ENCODE measurements around the gene RNLS.

RNLS gene

DNA sequence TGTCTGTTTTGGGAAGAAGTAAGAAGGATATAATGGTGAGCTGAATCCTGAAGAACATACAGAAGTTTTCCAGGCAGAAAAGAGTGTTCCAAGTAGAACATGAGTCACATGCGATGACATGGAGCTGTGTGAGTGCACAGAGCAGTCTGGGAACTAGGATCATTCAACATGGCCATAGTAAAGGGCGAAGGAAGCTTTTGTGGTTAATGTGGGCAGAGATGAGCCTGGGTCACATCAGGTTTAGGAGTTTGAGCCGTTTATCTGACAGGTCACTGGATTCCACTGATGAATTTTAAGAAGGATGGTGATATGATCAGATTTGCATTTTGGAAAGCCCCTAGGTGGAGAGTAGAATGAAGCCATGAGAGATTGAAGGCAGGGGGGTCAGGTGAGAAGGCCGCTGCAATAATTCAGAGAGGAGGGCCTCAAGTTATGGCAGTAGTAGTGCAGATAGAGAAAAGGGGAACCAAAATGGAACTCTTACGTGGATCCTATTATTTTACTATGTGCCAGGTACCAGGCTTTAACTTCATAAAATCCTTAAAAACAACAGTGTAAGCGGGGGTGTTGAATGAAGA lies 171.3 kb downstream of the RNLS start:
- no peaks in the 10 kb centered on the region for H3K36me3 ChIP-seq (ENCODE audit: control insufficient read depth, insufficient read depth, low read length)
- H3K27ac ChIP-seq (ENCODE audit: low read depth, low read length) = no peak overlapping the region
- no peak overlapping the region for H3K9ac ChIP-seq (ENCODE audit: low read depth, low read length)
- H3K9me3 ChIP-seq (ENCODE audit: control insufficient read depth, insufficient read depth, low read length) = no peaks in the 10 kb centered on the region
- H3K4me3 ChIP-seq (ENCODE audit: low read depth, low read length) = no peak overlapping the region
- peaks cover 4% of the 10 kb centered on the region; the same call in 1 of the 2 replicates for H3K4me1 ChIP-seq (ENCODE audit: control insufficient read depth, insufficient read depth, low read length)
- no peaks in the 10 kb centered on the region for H3K27me3 ChIP-seq (ENCODE audit: control insufficient read depth, insufficient read depth, low read length)

DNA sequence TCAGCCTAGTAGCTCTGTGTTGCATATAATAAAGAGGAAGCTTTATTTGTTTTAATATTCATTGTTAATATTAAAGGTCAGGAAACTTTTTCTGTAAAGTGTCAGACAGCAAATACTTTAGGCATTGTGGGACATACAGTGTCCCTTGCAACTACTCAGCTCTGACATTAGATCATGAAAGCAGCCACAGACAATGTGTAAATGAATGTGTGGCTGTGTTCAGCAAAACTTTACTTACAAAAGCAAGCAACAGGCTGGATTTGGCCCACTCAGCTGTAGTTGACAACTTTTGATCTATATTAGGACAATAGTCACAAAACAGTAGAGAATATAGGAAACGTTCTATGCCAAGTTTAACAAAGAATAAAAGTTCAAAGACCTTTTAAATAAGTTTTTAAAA lies 173.3 kb downstream of the RNLS start:
- Histone ChIP-seq H3K27me3 (ENCODE audit: control insufficient read depth, insufficient read depth, low read length) (no peaks in the 10 kb centered on the region), H3K36me3 (ENCODE audit: control insufficient read depth, insufficient read depth, low read length) (no peaks in the 10 kb centered on the region), H3K4me3 (ENCODE audit: low read depth, low read length) (no peak overlapping the region), H3K27ac (ENCODE audit: low read depth, low read length) (no peak overlapping the region), H3K4me1 (ENCODE audit: control insufficient read depth, insufficient read depth, low read length) (no peaks in the 10 kb centered on the region), H3K9ac (ENCODE audit: low read depth, low read length) (no peak overlapping the region), H3K9me3 (ENCODE audit: control insufficient read depth, insufficient read depth, low read length) (no peaks in the 10 kb centered on the region)

DNA sequence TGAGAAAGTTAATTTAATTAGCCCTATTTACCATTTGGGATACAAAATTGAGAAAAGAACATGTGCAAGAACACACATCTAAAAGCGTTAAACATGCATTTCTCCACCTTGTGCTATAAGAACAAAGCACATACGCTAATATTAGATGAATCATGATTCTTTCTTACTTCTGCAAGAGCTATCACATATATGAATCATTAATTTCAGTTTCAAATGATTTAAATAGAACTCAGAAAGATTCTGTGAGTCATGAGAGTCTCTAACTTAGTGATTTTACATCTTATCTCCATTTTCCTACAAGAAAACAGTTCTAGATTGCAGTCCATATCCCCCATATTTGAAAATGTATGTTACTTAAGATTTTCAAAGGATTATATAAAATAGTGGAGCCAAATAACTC lies 173.9 kb downstream of the RNLS start:
- Histone ChIP-seq H3K36me3 (ENCODE audit: control insufficient read depth, insufficient read depth, low read length) (no peaks in the 10 kb centered on the region), H3K4me1 (ENCODE audit: control insufficient read depth, insufficient read depth, low read length) (no peaks in the 10 kb centered on the region), H3K9me3 (ENCODE audit: control insufficient read depth, insufficient read depth, low read length) (no peaks in the 10 kb centered on the region), H3K27me3 (ENCODE audit: control insufficient read depth, insufficient read depth, low read length) (no peaks in the 10 kb centered on the region), H3K27ac (ENCODE audit: low read depth, low read length) (no peak overlapping the region), H3K9ac (ENCODE audit: low read depth, low read length) (no peak overlapping the region), H3K4me3 (ENCODE audit: low read depth, low read length) (no peak overlapping the region)

DNA sequence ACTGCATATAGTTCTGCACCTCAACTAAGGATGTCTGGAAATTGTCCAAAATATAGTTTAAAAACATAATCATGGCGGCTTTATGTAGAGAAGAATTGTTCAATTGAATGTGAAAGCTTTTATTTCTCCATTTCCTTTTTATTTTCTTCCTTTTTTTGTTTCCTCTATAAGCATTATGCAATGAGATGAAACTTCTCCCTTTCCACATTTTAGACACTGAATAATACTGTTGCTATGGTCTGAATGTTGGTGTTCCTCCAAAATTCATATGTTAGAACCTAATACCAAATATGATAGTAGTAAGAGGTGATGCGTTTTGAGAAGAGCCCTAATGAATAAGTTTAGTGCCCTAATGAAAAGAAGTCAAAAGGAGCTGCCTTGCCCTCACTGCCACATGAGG lies 175.0 kb downstream of the RNLS start:
- H3K4me1 ChIP-seq (ENCODE audit: control insufficient read depth, insufficient read depth, low read length) = no peaks in the 10 kb centered on the region
- no peak overlapping the region for H3K27ac ChIP-seq (ENCODE audit: low read depth, low read length)
- H3K36me3 ChIP-seq (ENCODE audit: control insufficient read depth, insufficient read depth, low read length) = no peaks in the 10 kb centered on the region
- H3K27me3 ChIP-seq (ENCODE audit: control insufficient read depth, insufficient read depth, low read length) = no peaks in the 10 kb centered on the region
- no peaks in the 10 kb centered on the region for H3K9me3 ChIP-seq (ENCODE audit: control insufficient read depth, insufficient read depth, low read length)
- no peak overlapping the region for H3K9ac ChIP-seq (ENCODE audit: low read depth, low read length)
- H3K4me3 ChIP-seq (ENCODE audit: low read depth, low read length) = no peak overlapping the region

DNA sequence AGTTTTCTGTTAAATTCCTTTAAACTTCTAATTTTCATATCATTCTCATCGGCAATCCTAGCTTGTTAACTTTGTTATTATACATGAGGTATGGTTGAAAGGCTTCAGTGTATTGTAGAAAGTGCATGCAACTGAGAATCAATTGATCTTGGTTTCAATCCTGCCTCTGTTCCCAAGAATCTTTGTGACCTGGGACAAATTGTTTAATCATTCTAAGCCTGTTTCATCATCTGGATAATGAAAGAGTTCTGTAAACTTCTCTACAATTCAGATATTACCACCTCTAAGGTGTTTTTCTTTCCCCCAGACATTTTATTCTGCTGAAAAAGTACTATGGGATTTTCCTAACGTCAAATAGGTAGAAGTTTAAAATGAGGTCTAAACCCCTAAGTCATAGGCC lies 179.0 kb downstream of the RNLS start:
- H3K4me3 ChIP-seq (ENCODE audit: low read depth, low read length) = no peak overlapping the region
- H3K9me3 ChIP-seq (ENCODE audit: control insufficient read depth, insufficient read depth, low read length) = 0 out of 2 replicates have a peak, but pooled peaks cover 5% of the 10 kb centered on the region
- H3K9ac ChIP-seq (ENCODE audit: low read depth, low read length) = no peak overlapping the region
- H3K27me3 ChIP-seq (ENCODE audit: control insufficient read depth, insufficient read depth, low read length) = no peaks in the 10 kb centered on the region
- no peaks in the 10 kb centered on the region for H3K4me1 ChIP-seq (ENCODE audit: control insufficient read depth, insufficient read depth, low read length)
- H3K36me3 ChIP-seq (ENCODE audit: control insufficient read depth, insufficient read depth, low read length) = no peaks in the 10 kb centered on the region
- no peak overlapping the region for H3K27ac ChIP-seq (ENCODE audit: low read depth, low read length)

DNA sequence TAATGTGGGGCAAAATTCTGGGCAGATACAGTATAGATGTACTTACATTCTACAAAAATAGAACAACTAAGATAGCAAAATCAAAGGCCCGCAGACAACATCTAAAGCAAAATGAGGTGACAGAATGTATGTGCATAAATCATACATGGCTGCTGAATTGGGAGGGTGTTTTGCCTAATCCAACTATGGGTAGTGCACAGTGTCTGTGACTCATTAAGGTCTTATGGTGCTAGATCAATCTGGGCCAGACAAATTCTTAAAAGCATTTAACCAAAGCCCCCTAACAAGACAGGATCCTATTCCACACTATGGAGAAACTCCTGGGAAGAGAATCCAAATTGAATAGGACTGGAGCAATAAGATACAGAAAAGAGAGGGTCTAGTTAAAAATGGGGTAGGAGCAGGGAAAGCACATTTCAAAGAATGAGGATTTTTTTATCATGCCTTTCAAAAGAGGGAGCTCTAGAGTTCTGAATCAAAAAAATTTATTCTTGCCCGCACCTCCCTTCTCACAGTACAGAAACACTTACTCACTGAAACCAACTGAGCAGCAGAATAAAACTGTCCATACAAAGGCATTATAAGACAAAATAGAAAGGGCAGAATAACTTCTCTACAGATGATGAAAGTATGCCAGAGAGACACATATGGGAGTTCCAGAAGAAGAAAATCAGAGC lies 181.3 kb downstream of the RNLS start:
- Histone ChIP-seq H3K27me3 (ENCODE audit: control insufficient read depth, insufficient read depth, low read length) (no peaks in the 10 kb centered on the region), H3K4me3 (ENCODE audit: low read depth, low read length) (no peak overlapping the region), H3K27ac (ENCODE audit: low read depth, low read length) (no peak overlapping the region), H3K36me3 (ENCODE audit: control insufficient read depth, insufficient read depth, low read length) (no peaks in the 10 kb centered on the region), H3K4me1 (ENCODE audit: control insufficient read depth, insufficient read depth, low read length) (no peaks in the 10 kb centered on the region), H3K9ac (ENCODE audit: low read depth, low read length) (no peak overlapping the region), H3K9me3 (ENCODE audit: control insufficient read depth, insufficient read depth, low read length) (peaks cover 5% of the 10 kb centered on the region; the same call in 1 of the 2 replicates)

DNA sequence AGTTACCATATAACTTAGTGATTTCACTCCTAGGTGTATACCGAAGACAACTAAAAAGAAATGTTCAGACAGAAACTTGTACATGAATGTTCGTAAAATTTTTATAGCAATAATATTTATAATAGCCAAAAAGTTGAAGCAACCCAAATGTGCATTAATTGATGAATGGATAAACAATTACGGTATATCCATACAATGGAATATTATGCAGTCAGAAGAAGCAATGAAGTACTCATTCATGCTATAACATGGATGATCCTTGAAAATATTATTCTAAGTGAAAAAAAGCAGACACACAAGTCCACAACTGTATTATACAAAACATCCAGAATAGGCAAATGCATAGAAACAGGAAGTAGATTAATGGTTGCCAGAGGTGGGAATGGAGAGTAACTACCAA lies 183.9 kb downstream of the RNLS start:
- no peaks in the 10 kb centered on the region for H3K27me3 ChIP-seq (ENCODE audit: control insufficient read depth, insufficient read depth, low read length)
- H3K4me3 ChIP-seq (ENCODE audit: low read depth, low read length) = no peak overlapping the region

DNA sequence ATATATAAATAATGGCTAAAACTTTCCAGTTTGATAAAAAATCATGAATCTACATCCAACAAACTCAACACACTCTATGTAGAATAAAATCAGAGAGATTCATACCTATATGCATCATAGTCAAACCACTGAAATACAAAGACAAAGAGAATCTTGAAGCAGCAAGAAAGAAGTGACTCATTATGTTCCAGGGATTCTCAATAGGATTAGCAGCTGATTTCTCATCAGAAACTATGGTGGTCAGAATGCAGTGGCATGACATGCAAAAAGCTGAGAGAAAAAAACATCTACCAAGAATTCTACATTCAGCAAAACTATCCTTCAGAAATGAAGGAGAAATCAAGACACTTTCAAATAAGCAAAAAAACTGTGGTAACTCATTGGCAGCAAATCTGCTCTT lies 187.4 kb downstream of the RNLS start:
- H3K4me3 ChIP-seq (ENCODE audit: low read depth, low read length) = no peak overlapping the region
- peaks cover 5% of the 10 kb centered on the region; the same call in 1 of the 2 replicates for H3K9me3 ChIP-seq (ENCODE audit: control insufficient read depth, insufficient read depth, low read length)
- H3K4me1 ChIP-seq (ENCODE audit: control insufficient read depth, insufficient read depth, low read length) = no peaks in the 10 kb centered on the region
- no peak overlapping the region for H3K27ac ChIP-seq (ENCODE audit: low read depth, low read length)
- H3K27me3 ChIP-seq (ENCODE audit: control insufficient read depth, insufficient read depth, low read length) = no peaks in the 10 kb centered on the region
- no peak overlapping the region for H3K9ac ChIP-seq (ENCODE audit: low read depth, low read length)
- H3K36me3 ChIP-seq (ENCODE audit: control insufficient read depth, insufficient read depth, low read length) = no peaks in the 10 kb centered on the region

More for the DNA sequence above, 183.9 kb downstream of the RNLS start:
- Histone ChIP-seq H3K27ac (ENCODE audit: low read depth, low read length) (no peak overlapping the region), H3K36me3 (ENCODE audit: control insufficient read depth, insufficient read depth, low read length) (no peaks in the 10 kb centered on the region), H3K4me1 (ENCODE audit: control insufficient read depth, insufficient read depth, low read length) (no peaks in the 10 kb centered on the region), H3K9ac (ENCODE audit: low read depth, low read length) (no peak overlapping the region), H3K9me3 (ENCODE audit: control insufficient read depth, insufficient read depth, low read length) (peaks cover 5% of the 10 kb centered on the region; the same call in 1 of the 2 replicates)

DNA sequence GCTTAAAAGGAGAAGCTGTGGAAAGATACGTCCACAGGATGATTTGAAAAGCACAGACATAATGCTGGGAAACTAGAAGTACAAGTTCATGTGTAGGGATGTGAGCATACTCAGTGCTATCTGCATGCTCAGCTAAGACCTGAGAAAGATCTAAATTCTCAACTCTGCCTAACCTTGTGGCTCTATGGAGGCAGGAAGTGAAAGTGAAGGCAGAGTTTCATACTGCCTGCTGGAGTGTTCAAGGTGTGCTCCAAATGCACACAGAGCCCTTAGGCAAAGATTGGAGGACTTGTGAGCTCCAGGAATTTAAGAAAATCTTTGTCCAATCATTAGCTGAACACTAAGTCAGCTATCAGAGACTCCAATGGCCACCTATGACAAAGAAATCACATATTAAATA lies 190.9 kb downstream of the RNLS start:
- H3K4me3 ChIP-seq (ENCODE audit: low read depth, low read length) = no peak overlapping the region
- H3K27me3 ChIP-seq (ENCODE audit: control insufficient read depth, insufficient read depth, low read length) = no peaks in the 10 kb centered on the region
- H3K27ac ChIP-seq (ENCODE audit: low read depth, low read length) = no peak overlapping the region
- peaks cover 7% of the 10 kb centered on the region for H3K4me1 ChIP-seq (ENCODE audit: control insufficient read depth, insufficient read depth, low read length)
- H3K9ac ChIP-seq (ENCODE audit: low read depth, low read length) = no peak overlapping the region
- H3K36me3 ChIP-seq (ENCODE audit: control insufficient read depth, insufficient read depth, low read length) = no peaks in the 10 kb centered on the region
- H3K9me3 ChIP-seq (ENCODE audit: control insufficient read depth, insufficient read depth, low read length) = no peaks in the 10 kb centered on the region

DNA sequence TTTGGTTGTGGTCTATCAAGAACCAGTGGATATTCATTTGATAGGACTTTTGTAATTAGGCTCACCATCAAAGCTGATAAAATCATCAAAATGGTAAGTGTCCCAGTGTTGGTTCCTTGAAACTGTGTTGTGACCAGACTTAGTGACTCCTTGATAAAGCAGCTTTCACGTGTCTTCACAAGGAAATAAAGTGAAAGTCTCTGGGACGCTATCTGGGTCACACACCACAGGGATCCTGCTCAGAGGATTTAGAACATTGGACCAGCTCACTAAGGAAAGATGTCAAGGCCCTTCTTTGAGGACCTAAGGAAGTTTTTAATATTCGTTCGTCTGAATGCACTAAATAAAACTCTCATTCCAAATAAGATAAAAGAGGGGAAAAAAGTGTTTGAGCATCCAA lies 193.1 kb downstream of the RNLS start:
- Histone ChIP-seq H3K27ac (ENCODE audit: low read depth, low read length) (no peak overlapping the region), H3K4me3 (ENCODE audit: low read depth, low read length) (no peak overlapping the region), H3K9me3 (ENCODE audit: control insufficient read depth, insufficient read depth, low read length) (no peaks in the 10 kb centered on the region), H3K27me3 (ENCODE audit: control insufficient read depth, insufficient read depth, low read length) (no peaks in the 10 kb centered on the region), H3K36me3 (ENCODE audit: control insufficient read depth, insufficient read depth, low read length) (no peaks in the 10 kb centered on the region), H3K9ac (ENCODE audit: low read depth, low read length) (no peak overlapping the region), H3K4me1 (ENCODE audit: control insufficient read depth, insufficient read depth, low read length) (peaks cover 17% of the 10 kb centered on the region)

DNA sequence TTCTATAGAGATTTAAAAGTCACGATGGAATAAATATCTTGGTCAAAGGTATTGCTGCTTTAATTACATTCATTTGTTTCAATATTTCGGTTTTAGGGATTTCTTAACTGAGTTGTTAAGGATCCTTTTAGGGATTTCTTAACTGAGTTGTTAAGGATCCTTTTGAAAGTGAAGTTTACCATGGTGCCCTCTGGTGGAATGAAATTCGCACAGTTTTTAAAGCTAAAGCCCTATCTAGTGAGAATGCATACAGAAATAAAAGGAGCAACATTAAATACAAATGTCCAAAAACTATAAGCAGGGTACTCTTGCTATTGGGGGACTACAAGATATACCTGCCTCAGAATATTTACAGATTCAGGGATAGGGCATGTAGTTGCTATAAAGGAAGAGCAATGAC lies 193.7 kb downstream of the RNLS start:
- Histone ChIP-seq H3K27ac (ENCODE audit: low read depth, low read length) (no peak overlapping the region), H3K9ac (ENCODE audit: low read depth, low read length) (no peak overlapping the region), H3K4me1 (ENCODE audit: control insufficient read depth, insufficient read depth, low read length) (peaks cover 17% of the 10 kb centered on the region), H3K27me3 (ENCODE audit: control insufficient read depth, insufficient read depth, low read length) (no peaks in the 10 kb centered on the region), H3K36me3 (ENCODE audit: control insufficient read depth, insufficient read depth, low read length) (no peaks in the 10 kb centered on the region), H3K4me3 (ENCODE audit: low read depth, low read length) (no peak overlapping the region), H3K9me3 (ENCODE audit: control insufficient read depth, insufficient read depth, low read length) (no peaks in the 10 kb centered on the region)

Measured in HUES48 (cell line).